ENCODE results near the gene USH1C.

The USH1C gene

GRCh38 chr11:17568944-17569343 is 24.7 kb upstream of the USH1C start:
- no peak for DNase-seq

GRCh38 chr11:17564687-17565042 is 20.4 kb upstream of the USH1C start:
- DNase-seq, result no peak

- DNase-seq, result no peak
Measured at GRCh38 chr11:17563961-17564686, 19.9 kb upstream of the USH1C start.

- no peak for DNase-seq
Measured at GRCh38 chr11:17563231-17563646, 19.0 kb upstream of the USH1C start.

- DNase-seq, result no peak
Measured at GRCh38 chr11:17561526-17561925, 17.3 kb upstream of the USH1C start.

- no peak for DNase-seq
Measured at GRCh38 chr11:17561111-17561415, 16.8 kb upstream of the USH1C start.

GRCh38 chr11:17560281-17561110 is 16.3 kb upstream of the USH1C start:
- DNase-seq, result no peak

GRCh38 chr11:17559341-17560087 is 15.3 kb upstream of the USH1C start:
- no peak for DNase-seq

GRCh38 chr11:17558916-17559315 is 14.7 kb upstream of the USH1C start:
- DNase-seq, result no peak

GRCh38 chr11:17558025-17558780 is 14.0 kb upstream of the USH1C start:
- no peak for DNase-seq

GRCh38 chr11:17556999-17557398 is 12.8 kb upstream of the USH1C start:
- no peak for DNase-seq

- DNase-seq, result no peak
Measured at GRCh38 chr11:17554487-17554886, 10.3 kb upstream of the USH1C start.

- no peak for DNase-seq
Measured at GRCh38 chr11:17553249-17553546, 9.0 kb upstream of the USH1C start.

- DNase-seq, result no peak
Measured at GRCh38 chr11:17552392-17553248, 8.4 kb upstream of the USH1C start.

- DNase-seq, result no peak
Measured at GRCh38 chr11:17552041-17552355, 7.8 kb upstream of the USH1C start.

- no peak for DNase-seq
Measured at GRCh38 chr11:17551347-17552040, 7.3 kb upstream of the USH1C start.

GRCh38 chr11:17550450-17551346 is 6.5 kb upstream of the USH1C start:
- DNase-seq, result no peak

GRCh38 chr11:17548444-17548843 is 4.2 kb upstream of the USH1C start:
- DNase-seq, result no peak

GRCh38 chr11:17547932-17548331 is 3.7 kb upstream of the USH1C start:
- DNase-seq, result no peak

GRCh38 chr11:17547051-17547577 is 2.9 kb upstream of the USH1C start, which contains the start of gene OTOG:
OTOG (plus strand) TSS chr11:17547259; CDS start chr11:17547373, 114 bp downstream.
- DNase-seq, result no peak
